Mesendoderm (in vitro differentiated cells): ENCODE results near the gene CSNK1G1.
"Not testable (repeated sequence)": the region's sequence is repeated elsewhere in the genome, so short reads cannot be mapped to it uniquely, and the experiment has no call there.

Experiments used
- DNase-seq: peaks from one replicate; pipeline ENCODE4 v3.0.0; 2013
- H2AK5ac ChIP-seq: 2 replicates; pipeline ENCODE4 v1.6.1; 2013; ENCODE audit warnings: low read length, inconsistent platforms
- H2BK120ac ChIP-seq: 2 replicates; pipeline ENCODE4 v1.6.1; 2013; ENCODE audit warnings: low read depth, mild to moderate bottlenecking, low read length, moderate library complexity, mixed read lengths
- H2BK15ac ChIP-seq: replicated peaks from 2 replicates; pipeline ENCODE4 v1.6.1; 2013; ENCODE audit warnings: low read depth, mild to moderate bottlenecking, moderate library complexity
- H2BK5ac ChIP-seq: 2 replicates; pipeline ENCODE4 v1.6.1; 2013; ENCODE audit warnings: low read length, inconsistent platforms
- H3K18ac ChIP-seq: 2 replicates; pipeline ENCODE4 v1.6.1; 2013; ENCODE audit warnings: mild to moderate bottlenecking, low read length, mixed read lengths
- H3K23ac ChIP-seq: one replicate; pipeline ENCODE4 v1.6.1; 2013; ENCODE audit warnings: low read length
- H3K27ac ChIP-seq: 2 replicates; pipeline ENCODE4 v1.5.1; 2013; ENCODE audit warnings: low read depth, mild to moderate bottlenecking, inconsistent platforms, low read length, moderate library complexity
- H3K27me3 ChIP-seq: 2 replicates; pipeline ENCODE4 v1.6.1; 2013; ENCODE audit warnings: low read length, control low read depth, mild to moderate bottlenecking, inconsistent platforms; ENCODE audit not compliant: insufficient read depth, poor library complexity
- H3K36me3 ChIP-seq: 2 replicates; pipeline ENCODE4 v1.6.1; 2013; ENCODE audit warnings: low read length, inconsistent platforms; ENCODE audit not compliant: control insufficient read depth, insufficient read depth
- H3K4ac ChIP-seq: one replicate; pipeline ENCODE4 v1.6.1; 2013; ENCODE audit warnings: low read depth, mild to moderate bottlenecking, low read length, moderate library complexity
- H3K4me1 ChIP-seq: 2 replicates; pipeline ENCODE4 v1.6.1; 2013; ENCODE audit warnings: low read depth, low read length, inconsistent platforms; ENCODE audit not compliant: control insufficient read depth
- H3K4me2 ChIP-seq: 2 replicates; pipeline ENCODE4 v1.6.1; 2013; ENCODE audit warnings: low read length
- H3K4me3 ChIP-seq: 2 replicates; pipeline ENCODE4 v1.5.1; 2013; ENCODE audit warnings: mild to moderate bottlenecking, low read length
- H3K56ac ChIP-seq: one replicate; pipeline ENCODE4 v1.6.1; 2013; ENCODE audit warnings: low read length
- H3K79me1 ChIP-seq: 2 replicates; pipeline ENCODE4 v1.6.1; 2013; ENCODE audit warnings: low read length, inconsistent platforms
- H3K79me2 ChIP-seq: 2 replicates; pipeline ENCODE4 v1.6.1; 2013; ENCODE audit warnings: mild to moderate bottlenecking, low read length; ENCODE audit not compliant: control insufficient read depth, insufficient read depth
- H3K9ac ChIP-seq: 2 replicates; pipeline ENCODE4 v1.6.1; 2013; ENCODE audit warnings: low read length, inconsistent platforms
- H4K5ac ChIP-seq: one replicate; pipeline ENCODE4 v1.6.1; 2013; ENCODE audit warnings: low read length
- H4K8ac ChIP-seq: one replicate; pipeline ENCODE4 v1.6.1; 2013; ENCODE audit warnings: low read depth, mild to moderate bottlenecking, control low read depth, low read length, moderate library complexity
- WGBS: extraction: QIAGEN DNeasy Blood & Tissue Kit; methylation state at CpG from one replicate; pipeline ENCODE4 v1.1.7; 2013; ENCODE audit warnings: low lambda C conversion rate, missing lambda C conversion rate; ENCODE audit not compliant: insufficient coverage; ENCODE audit errors: extremely low coverage; 5-methylcytosine and 5-hydroxymethylcytosine counted together

CSNK1G1 gene

DNA sequence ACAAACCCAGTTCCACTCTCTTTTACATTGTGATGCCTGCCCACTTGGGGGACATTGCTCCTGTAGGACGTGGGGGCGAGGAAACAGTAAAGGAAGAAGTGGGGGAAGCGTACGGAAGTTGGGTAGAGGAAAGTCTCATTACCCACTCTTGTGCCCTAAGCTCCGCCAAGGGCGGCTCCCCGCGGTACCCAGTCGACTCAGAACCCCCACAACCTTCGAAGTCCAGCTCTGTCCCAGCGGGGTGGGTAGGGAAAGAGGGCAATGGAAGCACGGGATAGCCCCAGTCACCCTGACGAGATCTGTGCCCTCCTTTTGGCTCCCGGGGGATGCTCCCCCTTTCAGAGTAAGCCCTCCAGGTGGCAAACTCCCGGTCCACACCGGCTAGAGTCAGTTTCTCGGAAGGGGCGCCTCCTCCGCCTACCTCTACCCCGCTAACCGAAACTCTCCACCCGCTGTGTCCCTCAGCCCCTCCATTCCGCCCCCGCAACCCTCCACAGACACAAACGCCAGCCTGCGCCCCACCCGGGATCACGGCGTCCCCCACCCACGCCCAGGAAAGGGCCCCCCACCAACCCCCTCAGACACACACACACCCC lies 527 bp downstream of the CSNK1G1 start:
- peaks cover 4% of the 10 kb centered on the region for H3K79me1 ChIP-seq
- peak; percentile 30 for DNase-seq
- no CpG with 5 or more reads among the region's 30 CpGs for WGBS

DNA sequence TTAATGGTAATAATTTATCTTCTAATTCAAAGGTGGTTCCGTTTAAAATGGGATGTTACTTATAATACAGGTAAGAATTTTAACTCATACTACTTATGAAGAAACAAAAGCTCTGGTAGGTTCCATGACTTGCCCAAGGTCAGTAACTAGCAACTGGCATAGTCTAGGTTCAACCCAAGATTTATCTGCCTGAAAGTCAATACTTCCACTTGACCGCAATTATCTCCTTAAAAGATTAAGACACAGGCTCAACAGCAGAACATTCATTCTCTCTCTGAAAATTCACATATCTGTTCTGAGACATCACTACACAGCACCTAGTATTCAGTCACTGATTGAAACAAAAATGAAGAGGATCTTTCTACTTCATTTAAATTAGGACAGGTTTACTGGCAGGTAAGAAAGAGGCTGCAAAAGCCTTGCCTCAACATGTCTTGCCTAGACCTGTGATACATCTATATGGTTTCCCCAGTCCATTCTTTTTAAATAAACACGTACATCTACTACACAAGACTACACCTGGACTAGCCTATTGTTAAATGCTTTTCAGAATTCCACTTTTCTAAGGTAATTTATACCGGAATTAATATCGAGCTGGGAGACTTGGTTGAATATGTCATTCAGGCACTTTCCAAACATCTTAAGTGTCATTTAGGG lies 1.2 kb downstream of the CSNK1G1 start:
- Histone ChIP-seq H2BK15ac (no peak overlapping the region), H3K23ac (no peak overlapping the region), H3K9ac (peak overlapping the region; percentile 91), H3K56ac (peak overlapping the region; percentile 93), H3K36me3 (no peaks in the 10 kb centered on the region), H3K18ac (no peak overlapping the region), H2AK5ac (no peak overlapping the region), H4K5ac (no peak overlapping the region), H3K4me3 (peak overlapping the region; percentile 94), H3K79me2 (peaks cover 10% of the 10 kb centered on the region), H4K8ac (no peak overlapping the region), H3K27me3 (no peaks in the 10 kb centered on the region), H3K27ac (no peak overlapping the region), H2BK5ac (no peak overlapping the region), H2BK120ac (no peak overlapping the region), H3K4me1 (no peaks in the 10 kb centered on the region), H3K4ac (no peak overlapping the region), H3K79me1 (peaks cover 4% of the 10 kb centered on the region), H3K4me2 (peak overlapping the region; percentile 81)
- no peak for DNase-seq
- WGBS, result no CpG with 5 or more reads among the region's 5 CpGs

More for the DNA sequence above, 527 bp downstream of the CSNK1G1 start:
- H3K4ac ChIP-seq, result peak overlapping the region; percentile 89
- no peaks in the 10 kb centered on the region for H3K4me1 ChIP-seq
- H2BK5ac ChIP-seq, result no peak overlapping the region
- H2BK120ac ChIP-seq, result peak overlapping the region; percentile 17
- H3K4me3 ChIP-seq, result peak overlapping the region; percentile 94
- H4K5ac ChIP-seq, result no peak overlapping the region
- no peaks in the 10 kb centered on the region for H3K36me3 ChIP-seq
- peak overlapping the region; percentile 7 for H4K8ac ChIP-seq
- no peak overlapping the region for H2AK5ac ChIP-seq
- H3K56ac ChIP-seq, result peak overlapping the region; percentile 93
- peak overlapping the region; percentile 91 for H3K9ac ChIP-seq
- H3K18ac ChIP-seq, result peak overlapping the region; percentile 82
- H2BK15ac ChIP-seq, result no peak overlapping the region
- H3K4me2 ChIP-seq, result peak overlapping the region; percentile 81
- H3K27ac ChIP-seq, result peak overlapping the region; percentile 51
- no peak overlapping the region for H3K23ac ChIP-seq
- H3K79me2 ChIP-seq, result peaks cover 10% of the 10 kb centered on the region
- no peaks in the 10 kb centered on the region for H3K27me3 ChIP-seq

DNA sequence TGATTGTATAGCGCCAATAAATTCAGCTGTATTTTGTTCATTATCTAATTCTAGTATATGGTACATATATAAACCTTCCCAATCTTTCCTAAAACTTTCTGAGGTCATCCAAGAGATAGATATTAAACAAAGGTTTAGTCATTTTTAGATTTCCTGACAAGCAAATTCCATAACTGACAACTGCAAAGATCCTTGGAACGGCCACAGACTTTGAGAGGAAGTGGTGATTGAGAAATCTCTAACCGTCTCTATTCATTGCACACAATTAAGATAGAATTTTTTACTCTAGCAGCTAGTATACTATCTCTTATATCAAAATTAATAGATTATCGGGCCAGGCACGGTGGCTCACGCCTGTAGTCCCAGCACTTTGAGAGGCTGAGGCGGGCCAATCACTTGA lies 4.7 kb downstream of the CSNK1G1 start:
- H4K5ac ChIP-seq, result no peak overlapping the region
- no peak overlapping the region for H2AK5ac ChIP-seq
- WGBS, result no CpG with 5 or more reads among the region's 7 CpGs
- H3K9ac ChIP-seq, result no peak overlapping the region
- no peak overlapping the region for H4K8ac ChIP-seq
- no peak overlapping the region for H2BK120ac ChIP-seq
- H3K36me3 ChIP-seq, result no peaks in the 10 kb centered on the region
- H3K56ac ChIP-seq, result no peak overlapping the region
- H3K23ac ChIP-seq, result no peak overlapping the region
- H2BK15ac ChIP-seq, result no peak overlapping the region
- H3K27me3 ChIP-seq, result no peaks in the 10 kb centered on the region
- no peak for DNase-seq
- H3K79me2 ChIP-seq, result peaks cover 10% of the 10 kb centered on the region
- no peak overlapping the region for H3K18ac ChIP-seq
- H3K79me1 ChIP-seq, result peaks cover 8% of the 10 kb centered on the region
- no peak overlapping the region for H3K4me3 ChIP-seq
- no peaks in the 10 kb centered on the region for H3K4me1 ChIP-seq
- no peak overlapping the region for H3K27ac ChIP-seq
- no peak overlapping the region for H3K4me2 ChIP-seq
- no peak overlapping the region for H3K4ac ChIP-seq
- H2BK5ac ChIP-seq, result no peak overlapping the region

DNA sequence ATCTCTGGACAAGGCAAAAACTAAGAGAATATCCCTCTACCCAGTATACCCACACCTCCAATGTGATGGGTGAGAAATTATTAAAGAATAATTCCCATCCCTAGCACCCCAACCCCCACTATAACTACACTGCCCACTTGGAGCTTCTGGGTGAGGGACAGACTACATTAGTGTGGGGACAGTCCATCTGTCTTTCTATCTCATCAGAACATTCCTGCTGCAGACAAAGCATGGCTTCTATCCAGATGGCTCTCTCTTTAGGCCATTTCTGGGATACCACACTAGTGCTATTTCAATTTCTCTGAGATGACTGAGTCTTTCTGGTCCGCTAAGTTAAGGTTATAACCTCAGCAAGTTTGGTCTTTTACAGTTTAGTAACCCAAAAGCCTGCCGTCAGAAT lies 6.6 kb downstream of the CSNK1G1 start:
- H3K36me3 ChIP-seq, result no peaks in the 10 kb centered on the region
- H4K8ac ChIP-seq, result no peak overlapping the region
- H2BK15ac ChIP-seq, result no peak overlapping the region
- H3K56ac ChIP-seq, result no peak overlapping the region
- WGBS, result no CpG with 5 or more reads among the region's 2 CpGs
- H3K27ac ChIP-seq, result no peak overlapping the region
- no peaks in the 10 kb centered on the region for H3K4me1 ChIP-seq
- H2AK5ac ChIP-seq, result no peak overlapping the region
- H3K23ac ChIP-seq, result no peak overlapping the region
- no peaks in the 10 kb centered on the region for H3K79me2 ChIP-seq
- no peak overlapping the region for H3K4ac ChIP-seq
- no peaks in the 10 kb centered on the region for H3K27me3 ChIP-seq
- H3K4me3 ChIP-seq, result no peak overlapping the region
- no peak overlapping the region for H2BK120ac ChIP-seq
- no peak overlapping the region for H3K18ac ChIP-seq
- no peak overlapping the region for H3K9ac ChIP-seq
- no peak overlapping the region for H4K5ac ChIP-seq
- peaks cover 4% of the 10 kb centered on the region for H3K79me1 ChIP-seq
- no peak overlapping the region for H2BK5ac ChIP-seq
- DNase-seq, result no peak
- H3K4me2 ChIP-seq, result no peak overlapping the region

DNA sequence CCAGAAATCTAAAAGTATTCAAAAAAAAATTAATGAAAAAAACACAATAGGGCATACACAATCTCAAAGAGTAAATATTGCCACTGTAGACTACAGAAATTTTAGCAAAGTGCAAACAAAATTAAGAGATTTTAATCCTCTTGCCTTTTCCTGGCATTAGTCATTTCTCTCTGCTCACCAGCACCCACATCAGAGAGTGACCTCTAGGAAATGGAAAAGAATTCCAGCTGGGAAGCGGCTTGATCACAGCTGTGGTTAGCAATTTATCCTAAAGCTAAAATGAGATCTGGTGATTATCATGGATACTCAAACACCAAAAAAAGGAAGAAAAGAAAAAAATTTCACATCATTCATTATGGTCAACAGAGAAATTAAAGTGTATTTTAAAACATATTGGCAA lies 7.5 kb downstream of the CSNK1G1 start:
- Histone ChIP-seq H2BK5ac (no peak overlapping the region), H4K5ac (no peak overlapping the region), H3K79me2 (no peaks in the 10 kb centered on the region), H3K27ac (no peak overlapping the region), H3K56ac (no peak overlapping the region), H3K27me3 (no peaks in the 10 kb centered on the region), H4K8ac (no peak overlapping the region), H3K4me2 (no peak overlapping the region), H3K36me3 (no peaks in the 10 kb centered on the region), H3K9ac (no peak overlapping the region), H3K4ac (no peak overlapping the region), H2AK5ac (no peak overlapping the region), H3K4me1 (no peaks in the 10 kb centered on the region), H2BK15ac (no peak overlapping the region), H3K4me3 (no peak overlapping the region), H3K79me1 (peaks cover 4% of the 10 kb centered on the region), H3K23ac (no peak overlapping the region), H3K18ac (no peak overlapping the region), H2BK120ac (no peak overlapping the region)
- WGBS, result no CpG with 5 or more reads among the region's 1 CpG
- no peak for DNase-seq

DNA sequence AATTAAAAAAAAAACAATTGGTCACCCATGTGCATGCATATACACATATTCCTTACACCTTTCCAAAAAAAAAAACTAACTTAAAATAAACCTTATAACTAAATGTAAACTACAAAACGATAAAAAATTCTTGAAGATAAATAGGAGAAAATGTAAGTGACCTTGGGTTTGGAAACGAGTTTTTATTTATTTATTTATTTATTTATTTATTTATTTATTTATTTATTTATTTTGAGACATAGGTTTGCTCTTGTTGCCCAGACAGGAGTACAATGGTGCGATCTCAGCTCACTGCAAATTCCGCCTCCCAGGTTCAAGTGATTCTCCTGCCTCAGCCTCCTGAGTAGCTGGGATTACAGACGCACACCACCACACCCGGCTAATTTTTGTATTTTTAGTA lies 9.7 kb downstream of the CSNK1G1 start:
- H3K9ac ChIP-seq, H3K27ac ChIP-seq, H3K4me1 ChIP-seq, H3K4me3 ChIP-seq, H2BK120ac ChIP-seq, H3K79me2 ChIP-seq, H4K5ac ChIP-seq, H3K36me3 ChIP-seq, H3K23ac ChIP-seq, H2BK15ac ChIP-seq, H2AK5ac ChIP-seq, H3K18ac ChIP-seq, H3K4me2 ChIP-seq, H4K8ac ChIP-seq, H3K27me3 ChIP-seq, H3K4ac ChIP-seq, DNase-seq, H3K79me1 ChIP-seq, H3K56ac ChIP-seq, H2BK5ac ChIP-seq: not testable (repeated sequence)
- 100% methylated on average over 2 of the region's 6 CpGs for WGBS
